Measurements from ENCODE around the gene SLC9A7.
A peak's percentile ranks its signal among the peaks of the same experiment; 100 is the strongest.

Gene SLC9A7

DNA sequence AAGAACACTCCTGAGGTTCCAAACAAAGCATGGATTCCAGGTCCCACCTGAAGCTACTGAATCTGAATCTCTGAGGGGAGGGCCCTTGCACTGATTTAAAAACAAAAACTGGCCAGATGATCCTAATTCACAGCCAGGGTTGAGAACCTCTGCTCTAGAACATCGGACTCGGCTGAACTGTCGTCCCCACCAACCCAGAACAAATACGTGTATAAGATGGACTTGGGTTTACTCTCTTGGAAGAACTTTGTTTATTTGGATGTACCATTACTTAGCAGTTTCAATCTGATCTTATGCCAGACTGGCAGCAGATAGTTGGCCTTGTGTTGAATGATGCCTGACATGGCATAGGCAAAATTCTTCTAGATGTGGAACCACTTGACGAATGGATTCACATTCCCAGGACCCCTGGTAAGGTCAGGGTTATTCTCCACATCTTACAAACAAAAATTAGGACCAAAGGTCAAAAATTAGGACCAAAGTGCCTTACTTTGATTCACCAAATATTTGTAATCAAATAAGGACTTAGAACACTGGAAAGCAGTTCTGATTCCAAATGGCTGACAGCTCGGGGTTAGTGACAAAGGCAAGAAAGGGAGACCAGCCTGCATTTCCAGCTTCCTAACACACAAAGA lies 156.3 kb downstream of the SLC9A7 start:
- DNase-seq (ENCODE audit: low spot score), result no peak

- peak; percentile 59 for DNase-seq (ENCODE audit: low spot score)
Observed at GRCh38 chrX:46601283-46601682, 157.6 kb downstream of the SLC9A7 start.

- DNase-seq (ENCODE audit: low spot score), result no peak
Observed at GRCh38 chrX:46599051-46599560, 159.8 kb downstream of the SLC9A7 start.

- DNase-seq (ENCODE audit: low spot score), result no peak
Observed at GRCh38 chrX:46597771-46598170, 161.1 kb downstream of the SLC9A7 start.

GRCh38 chrX:46597208-46597607 lies 161.7 kb downstream of the SLC9A7 start:
- DNase-seq (ENCODE audit: low spot score), result no peak

GRCh38 chrX:46595084-46595483 lies 163.8 kb downstream of the SLC9A7 start:
- DNase-seq (ENCODE audit: low spot score), result no peak

- DNase-seq (ENCODE audit: low spot score), result no peak
Observed at GRCh38 chrX:46589977-46590723, 168.8 kb downstream of the SLC9A7 start.

DNA sequence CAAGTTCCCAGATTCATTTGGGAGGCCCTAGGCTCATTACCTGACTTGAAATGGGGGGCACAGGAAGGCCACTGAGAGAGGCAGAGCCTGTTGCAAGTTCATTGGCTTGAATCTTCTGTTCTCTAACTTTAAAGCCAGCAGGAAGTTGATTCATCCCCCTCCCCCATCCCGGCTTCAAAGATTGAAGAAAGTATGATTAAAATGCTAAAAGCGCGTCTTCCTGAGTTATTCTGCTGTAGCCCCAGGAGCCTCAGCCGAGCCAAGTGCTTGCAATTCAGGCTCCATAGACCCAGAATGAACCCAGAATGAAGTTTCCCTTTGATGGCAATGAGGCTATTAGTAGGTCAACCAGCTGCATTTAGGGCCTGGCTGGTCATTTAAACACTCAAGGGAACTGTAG lies 170.7 kb downstream of the SLC9A7 start:
- DNase-seq (ENCODE audit: low spot score), result no peak

DNA sequence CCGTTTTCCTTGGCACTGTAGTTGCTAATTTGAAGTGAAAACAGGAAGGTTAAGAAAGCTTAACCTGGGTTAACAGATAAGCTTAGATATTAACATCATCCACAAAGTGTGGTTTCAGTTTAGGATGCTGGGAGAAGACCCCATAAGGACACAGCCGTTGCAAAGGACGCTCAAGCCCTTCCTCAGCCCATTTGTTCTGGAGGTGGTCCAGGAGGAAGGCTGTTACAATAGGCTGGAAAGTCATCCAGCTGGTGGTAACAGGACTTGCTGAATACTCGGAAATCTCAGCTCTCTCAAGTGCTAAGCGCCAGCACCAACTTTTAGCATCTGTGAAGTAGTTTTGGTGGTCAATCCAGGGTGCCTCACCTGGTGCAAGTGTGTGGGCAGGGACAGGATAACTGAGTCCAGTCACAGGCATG lies 171.2 kb downstream of the SLC9A7 start:
- DNase-seq (ENCODE audit: low spot score), result no peak

DNA sequence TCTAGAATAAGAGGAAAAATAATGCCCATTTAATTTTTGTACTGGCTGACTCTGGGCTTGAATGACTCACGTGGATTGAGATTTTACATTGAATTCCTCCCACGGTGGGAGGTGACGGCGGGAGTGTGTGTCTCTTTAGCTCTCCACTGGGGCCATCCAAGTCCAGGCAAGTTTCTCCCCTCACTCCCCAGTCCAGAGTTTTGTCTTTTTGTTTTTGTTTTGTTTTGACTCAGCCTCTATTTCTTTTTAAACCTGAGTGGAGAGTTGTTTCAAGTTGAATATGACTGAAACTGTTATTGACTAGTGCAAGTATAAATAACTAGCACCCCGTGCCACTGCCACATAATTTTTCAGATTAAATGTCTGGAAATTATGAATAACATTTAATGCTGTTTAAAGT lies 171.8 kb downstream of the SLC9A7 start:
- DNase-seq (ENCODE audit: low spot score), result no peak

DNA sequence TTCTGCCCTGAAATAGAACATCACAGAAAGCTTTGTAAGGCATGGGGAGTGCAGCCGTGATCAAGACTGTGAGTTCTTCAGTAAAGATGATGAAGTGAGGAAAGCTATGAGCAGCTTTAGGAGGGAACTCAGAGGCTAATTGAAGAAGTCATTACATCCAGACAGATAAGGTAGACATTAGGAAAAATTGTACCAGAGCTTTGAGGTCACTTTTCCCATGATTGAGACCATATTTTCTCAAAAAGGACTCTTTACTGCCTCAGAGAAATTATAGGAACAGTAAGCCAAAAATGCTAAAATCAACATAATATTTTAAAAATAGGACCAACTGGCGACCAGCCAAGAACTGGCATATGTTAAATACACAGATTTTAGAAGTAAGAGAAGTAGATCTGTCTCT lies 174.2 kb downstream of the SLC9A7 start:
- no peak for DNase-seq (ENCODE audit: low spot score)

DNA sequence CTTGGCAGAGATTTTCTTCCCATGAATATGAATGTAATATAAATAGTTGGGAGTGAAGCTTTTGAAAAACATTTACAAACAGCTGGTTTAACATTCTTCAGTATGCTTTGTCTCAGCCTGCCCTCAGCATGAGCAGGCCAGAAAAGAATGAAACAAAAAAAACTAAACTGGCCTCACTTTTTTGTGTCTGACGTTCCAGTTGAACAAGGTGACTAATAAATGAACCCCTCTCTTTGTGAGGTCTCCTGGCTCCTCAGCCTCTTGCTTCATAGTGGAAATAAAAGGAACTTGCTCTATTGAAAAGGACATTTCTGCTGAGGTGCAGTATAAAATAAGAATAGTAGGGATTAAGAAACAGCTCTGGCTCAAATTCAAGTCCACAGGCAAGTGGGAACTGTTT lies 176.0 kb downstream of the SLC9A7 start:
- no peak for DNase-seq (ENCODE audit: low spot score)

DNA sequence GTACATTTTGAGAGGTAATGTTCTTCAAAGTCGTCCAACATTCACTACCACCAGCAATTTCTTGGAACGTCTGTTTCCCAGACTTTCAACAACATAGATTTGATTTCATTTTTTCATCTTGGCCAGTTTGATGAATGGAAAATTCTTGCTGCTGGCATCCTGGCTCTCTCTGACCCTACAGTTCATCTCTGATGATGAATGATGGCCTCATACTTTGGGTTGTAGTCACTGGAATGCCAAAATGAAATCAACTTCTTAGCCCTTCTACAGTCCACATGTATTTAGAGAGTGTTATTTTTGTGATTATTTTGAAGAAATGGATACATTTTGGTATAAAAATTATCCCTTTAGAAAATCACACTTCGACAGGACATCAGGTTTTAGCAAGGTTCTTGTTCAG lies 176.6 kb downstream of the SLC9A7 start:
- no peak for DNase-seq (ENCODE audit: low spot score)

DNA sequence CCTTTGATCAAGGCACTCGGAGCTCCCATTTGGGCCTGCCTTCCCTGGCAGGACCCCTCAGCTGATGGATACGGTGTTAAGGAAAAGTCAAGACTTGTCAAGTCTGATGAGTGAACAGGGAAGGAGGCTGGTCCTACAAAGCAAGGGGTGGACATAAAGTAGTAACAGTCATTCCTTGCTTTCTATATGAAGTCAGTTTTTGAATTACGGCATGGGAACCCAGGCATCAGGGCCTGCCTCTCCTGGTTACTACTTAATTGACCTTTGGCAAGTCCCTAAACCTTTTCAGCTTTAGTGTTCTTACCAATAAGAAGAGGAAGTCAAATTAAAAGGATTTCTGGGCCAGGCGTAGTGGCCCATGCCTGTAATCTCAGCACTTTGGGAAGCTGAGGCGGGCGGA lies 178.3 kb downstream of the SLC9A7 start:
- no peak for DNase-seq (ENCODE audit: low spot score)

- DNase-seq (ENCODE audit: low spot score), result no peak
Observed at GRCh38 chrX:46579250-46579649, 179.7 kb downstream of the SLC9A7 start.

GRCh38 chrX:46577221-46578005 lies 181.5 kb downstream of the SLC9A7 start:
- DNase-seq (ENCODE audit: low spot score), result no peak

- no peak for DNase-seq (ENCODE audit: low spot score)
Observed at GRCh38 chrX:46576458-46576857, 182.5 kb downstream of the SLC9A7 start.

DNA sequence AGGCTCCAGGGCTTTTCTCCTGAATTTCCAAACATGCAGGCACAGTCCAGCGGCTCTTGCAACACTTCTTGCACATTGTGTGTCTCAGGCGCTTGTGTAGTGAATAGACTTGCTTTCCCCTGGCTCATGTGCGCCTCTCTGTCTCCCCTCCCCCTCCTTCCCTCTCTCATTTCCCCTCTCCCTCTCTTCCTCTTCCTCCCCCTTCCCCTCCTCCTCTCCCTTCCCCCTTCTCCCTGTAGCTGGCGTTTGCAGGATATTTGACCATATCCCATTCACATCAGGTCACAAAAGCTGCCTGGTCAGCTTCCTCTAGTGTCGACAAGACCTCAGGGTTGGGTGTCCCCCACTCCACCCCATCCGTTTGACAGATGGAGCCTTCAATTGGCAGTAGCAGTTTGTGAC lies 182.9 kb downstream of the SLC9A7 start:
- no peak for DNase-seq (ENCODE audit: low spot score)

DNA sequence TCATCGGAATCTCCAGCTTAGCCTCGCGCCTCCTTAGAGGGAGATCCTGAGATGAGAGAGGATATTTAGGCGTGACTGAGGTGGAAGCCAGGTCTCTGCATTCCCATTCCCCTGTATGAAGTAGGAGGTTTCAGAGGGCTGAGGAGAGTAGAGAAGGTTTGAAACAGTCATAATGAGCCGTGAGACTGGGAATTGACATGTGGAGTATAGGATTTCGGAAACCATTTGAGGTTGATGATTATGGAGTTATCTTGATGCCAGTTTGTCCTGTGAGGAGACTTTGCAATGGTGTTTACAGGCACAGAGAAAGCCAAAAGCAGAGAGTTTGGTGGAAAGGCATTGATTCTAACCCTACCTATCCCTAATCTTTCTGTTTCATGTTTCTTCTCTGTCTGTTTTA lies 183.3 kb downstream of the SLC9A7 start:
- no peak for DNase-seq (ENCODE audit: low spot score)

DNA sequence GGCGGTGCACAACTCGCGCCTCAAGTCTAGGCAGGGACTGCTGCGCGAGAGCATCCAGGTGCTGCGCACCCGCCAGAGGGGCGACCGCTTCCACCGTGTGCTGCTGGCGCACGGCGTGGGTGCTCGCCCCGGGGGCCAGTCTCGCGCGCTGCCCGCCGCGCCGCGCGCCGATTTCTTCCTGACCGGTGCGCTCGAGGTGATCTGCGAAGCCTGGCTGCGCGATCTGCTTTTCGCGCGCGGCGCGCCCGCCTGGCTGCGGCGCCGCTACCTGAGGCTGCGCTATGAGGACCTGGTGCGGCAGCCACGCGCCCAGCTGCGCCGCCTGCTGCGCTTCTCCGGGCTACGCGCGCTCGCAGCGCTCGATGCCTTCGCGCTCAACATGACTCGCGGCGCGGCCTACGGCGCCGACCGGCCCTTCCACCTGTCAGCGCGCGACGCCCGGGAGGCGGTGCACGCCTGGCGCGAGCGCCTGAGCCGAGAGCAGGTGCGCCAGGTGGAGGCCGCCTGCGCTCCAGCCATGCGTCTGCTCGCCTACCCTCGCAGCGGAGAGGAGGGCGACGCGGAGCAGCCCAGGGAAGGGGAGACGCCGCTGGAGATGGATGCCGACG lies 184.0 kb downstream of the SLC9A7 start:
- DNase-seq (ENCODE audit: low spot score), result no peak

- DNase-seq (ENCODE audit: low spot score), result no peak
Observed at GRCh38 chrX:46573892-46574773, 184.8 kb downstream of the SLC9A7 start.
